GM23338 (cell line): Measurements from ENCODE around the gene GPR35. TPM values are rescaled to one million over a fixed set of nuclear protein-coding genes. Genes with fewer than 3 reads are reported as not detected.

Source experiments
- ATAC-seq: fragments of 200-7000 bp; cut with Tn5 transposase; 3 replicates; pipeline ENCODE4 v1.9.1; 2020
- DNase-seq: peaks from one replicate; pipeline ENCODE4 v3.0.0-alpha.2; 2015; ENCODE audit warnings: low spot score
- H2AFZ ChIP-seq: fragments of 200-600 bp; sonication (generic); 2 replicates; pipeline ENCODE4 v1.8.0; 2016; ENCODE audit warnings: antibody characterized with exemption, mild to moderate bottlenecking, moderate library complexity
- H3F3A ChIP-seq: fragments of 200-600 bp; sonication (generic); replicated peaks from 2 replicates; pipeline ENCODE4 v1.8.0; 2017; ENCODE audit warnings: antibody characterized with exemption, mixed run types, low read depth
- H3K27ac ChIP-seq: fragments of 200-600 bp; sonication (generic); 2 replicates; pipeline ENCODE4 v1.6.1; 2016; ENCODE audit warnings: low read depth
- H3K27me3 ChIP-seq: fragments of 200-600 bp; sonication (generic); 2 replicates; pipeline ENCODE4 v1.8.0; 2016; ENCODE audit warnings: mild to moderate bottlenecking, mixed run types, moderate library complexity; ENCODE audit not compliant: insufficient read depth
- H3K36me3 ChIP-seq: fragments of 200-600 bp; sonication (generic); 2 replicates; pipeline ENCODE4 v1.8.0; 2016; ENCODE audit warnings: mild to moderate bottlenecking; ENCODE audit not compliant: insufficient read depth
- H3K4me1 ChIP-seq: fragments of 200-600 bp; sonication (generic); 2 replicates; pipeline ENCODE4 v1.8.0; 2016; ENCODE audit warnings: mild to moderate bottlenecking, moderate library complexity; ENCODE audit not compliant: insufficient read depth
- H3K4me2 ChIP-seq: fragments of 200-600 bp; sonication (generic); 2 replicates; pipeline ENCODE4 v1.7.1; 2017; ENCODE audit warnings: mixed run types
- H3K4me3 ChIP-seq: fragments of 200-600 bp; sonication (generic); 2 replicates; pipeline ENCODE4 v1.6.1; 2016; ENCODE audit warnings: mixed run types
- H3K79me2 ChIP-seq: fragments of 200-600 bp; sonication (generic); replicated peaks from 2 replicates; pipeline ENCODE4 v1.8.0; 2017; ENCODE audit warnings: mild to moderate bottlenecking; ENCODE audit not compliant: insufficient read depth
- H3K9me2 ChIP-seq: fragments of 200-600 bp; sonication (generic); 2 replicates; pipeline ENCODE4 v1.8.0; 2017; ENCODE audit not compliant: insufficient read depth
- H4K20me1 ChIP-seq: fragments of 200-600 bp; sonication (generic); replicated peaks from 2 replicates; pipeline ENCODE4 v1.8.0; 2017; ENCODE audit warnings: mild to moderate bottlenecking; ENCODE audit not compliant: insufficient read depth
- H3K27ac Mint-ChIP-seq: 2 replicates; pipeline ENCODE4 v1.8.0; 2020; ENCODE audit warnings: inconsistent platforms, mild to moderate bottlenecking, moderate library complexity, mixed read lengths
- H3K27me3 Mint-ChIP-seq: 3 replicates; pipeline ENCODE4 v1.8.0; 2022; ENCODE audit warnings: low read depth, mild to moderate bottlenecking, moderate library complexity, mixed read lengths, inconsistent platforms; ENCODE audit not compliant: insufficient read depth, poor library complexity
- H3K36me3 Mint-ChIP-seq: 3 replicates; pipeline ENCODE4 v1.8.0; 2021; ENCODE audit warnings: low read depth, mild to moderate bottlenecking, inconsistent platforms, moderate library complexity, mixed read lengths
- H3K4me1 Mint-ChIP-seq: 3 replicates; pipeline ENCODE4 v1.8.0; 2020; ENCODE audit warnings: mild to moderate bottlenecking, inconsistent platforms, mixed read lengths
- H3K4me3 Mint-ChIP-seq: 3 replicates; pipeline ENCODE4 v1.8.0; 2021; ENCODE audit warnings: moderate library complexity, mild to moderate bottlenecking, inconsistent platforms, mixed read lengths
- H3K9me3 Mint-ChIP-seq: 3 replicates; pipeline ENCODE4 v1.8.0; 2020; ENCODE audit warnings: moderate library complexity, mild to moderate bottlenecking, inconsistent platforms, mixed read lengths
- CREB1 ChIP-seq: fragments of 250-450 bp; sonication (Bioruptor Pico); IDR thresholded peaks from 2 replicates; pipeline ENCODE4 v1.5.0; 2020; ENCODE audit warnings: low read depth, mild to moderate bottlenecking, moderate library complexity
- CTCF ChIP-seq, 2 experiments: fragments of 200-600 bp in 1 of 2; sonication (generic) in 1 of 2; conservative IDR thresholded peaks; 2 replicates each; pipeline versions ENCODE4 v1.5.1 to v1.6.1; 2016 to 2017; ENCODE audit warnings: antibody characterized with exemption in 2 of 2, low read depth in 2 of 2, mild to moderate bottlenecking in 2 of 2, moderate library complexity in 1 of 2
- ETS1 ChIP-seq: IDR thresholded peaks from 2 replicates; pipeline ENCODE4 v1.6.1; 2016; ENCODE audit warnings: antibody characterized with exemption
- EZH2 ChIP-seq: fragments of 200-600 bp; sonication (generic); IDR thresholded peaks from one replicate; pipeline ENCODE4 v1.8.0; 2017; ENCODE audit warnings: antibody characterized with exemption, mild to moderate bottlenecking, low read depth; ENCODE audit not compliant: unreplicated experiment
- EZH2phosphoT487 ChIP-seq: fragments of 200-600 bp; sonication (generic); IDR thresholded peaks from one replicate; pipeline ENCODE4 v1.8.1; 2018; ENCODE audit warnings: antibody characterized with exemption; ENCODE audit not compliant: unreplicated experiment
- JUNB ChIP-seq: IDR thresholded peaks from one replicate; pipeline ENCODE4 v1.6.1; 2016; ENCODE audit warnings: antibody characterized with exemption; ENCODE audit not compliant: unreplicated experiment
- NANOG ChIP-seq: IDR thresholded peaks from 2 replicates; pipeline ENCODE4 v1.6.1; 2016; ENCODE audit warnings: antibody characterized with exemption, borderline replicate concordance
- POLR2AphosphoS5 ChIP-seq: IDR thresholded peaks from 2 replicates; pipeline ENCODE4 v1.6.1; 2016; ENCODE audit warnings: antibody characterized with exemption, low read depth
- REST ChIP-seq: IDR thresholded peaks from one replicate; pipeline ENCODE4 v1.6.1; 2018; ENCODE audit warnings: antibody characterized with exemption; ENCODE audit not compliant: unreplicated experiment
- STAT1 ChIP-seq: IDR thresholded peaks from one replicate; pipeline ENCODE4 v1.6.1; 2016; ENCODE audit warnings: antibody characterized with exemption; ENCODE audit not compliant: unreplicated experiment
- ZNF114 ChIP-seq: fragments of 250-450 bp; sonication (Bioruptor Pico); IDR thresholded peaks from 2 replicates; pipeline ENCODE4 v1.5.0; 2020; ENCODE audit warnings: mild to moderate bottlenecking, moderate library complexity
- ZNF331 ChIP-seq: fragments of 250-450 bp; sonication (Bioruptor Pico); IDR thresholded peaks from 2 replicates; pipeline ENCODE4 v1.5.0; 2020; ENCODE audit warnings: low read depth, mild to moderate bottlenecking, moderate library complexity
- ZNF462 ChIP-seq: fragments of 250-450 bp; sonication (Bioruptor Pico); IDR thresholded peaks from 2 replicates; pipeline ENCODE4 v1.5.0; 2020; ENCODE audit warnings: mild to moderate bottlenecking, moderate library complexity
- polyA plus RNA-seq: library from polyadenylated mRNA; unstranded; fragments of >200 nt; fragmentation: Nextera tagmentation; extraction: Ambion mirVana; gene quantifications from 2 replicates; pipeline ENCODE4 v1.2.1, GENCODE V29; 2016
- total RNA-seq: library from RNA; depleted of rRNA; stranded (reverse); fragments of >200 nt; shearing (Covaris generic); gene quantifications from 2 replicates; pipeline ENCODE4 v1.2.3, GENCODE V29; 2014

Gene GPR35
- total and polyA plus RNA-seq, 2 experiments from 2014 or later: not detected

- no peak for TF ChIP-seq REST
Measured at GRCh38 chr2:240601831-240602160, 23.5 kb upstream of the GPR35 start (continued).

- Histone ChIP-seq H3K36me3 (no peaks in the 10 kb centered on the region), H3K79me2 (no peaks in the 10 kb centered on the region), H3K4me3 (no peak overlapping the region), H3K4me1 (no peaks in the 10 kb centered on the region), H3K9me2 (no peaks in the 10 kb centered on the region), H2AFZ (no peak overlapping the region), H3K27me3 (no peaks in the 10 kb centered on the region), H3K4me2 (no peak overlapping the region), H3F3A (no peaks in the 10 kb centered on the region), H4K20me1 (no peaks in the 10 kb centered on the region; the same call in 1 of the 2 replicates), H3K27ac (no peak overlapping the region)
- Mint-ChIP-seq H3K4me3 (no peak overlapping the region), H3K36me3 (peaks cover 2% of the 10 kb centered on the region; the same call in 1 of the 3 replicates), H3K27me3 (peaks cover 2% of the 10 kb centered on the region), H3K9me3 (no peaks in the 10 kb centered on the region), H3K4me1 (no peaks in the 10 kb centered on the region), H3K27ac (no peak overlapping the region)
- DNase-seq: no peak
- ATAC-seq: no peak
- TF ChIP-seq JUNB (no peak), ETS1 (no peak), ZNF331 (no peak), EZH2 (no peak), CREB1 (CRISPR knock-in tag) (no peak), NANOG (no peak), ZNF114 (no peak), POLR2AphosphoS5 (no peak), STAT1 (no peak), ZNF462 (CRISPR knock-in tag) (no peak), CTCF (conservative IDR thresholded peaks at IDR 0.05; ENCODE audit: low read depth in 2 of 2) (no peak), EZH2phosphoT487 (no peak)
Measured at GRCh38 chr2:240602266-240603050, 22.8 kb upstream of the GPR35 start.
